Measurements from ENCODE around the gene EXOSC3.

EXOSC3 gene

DNA sequence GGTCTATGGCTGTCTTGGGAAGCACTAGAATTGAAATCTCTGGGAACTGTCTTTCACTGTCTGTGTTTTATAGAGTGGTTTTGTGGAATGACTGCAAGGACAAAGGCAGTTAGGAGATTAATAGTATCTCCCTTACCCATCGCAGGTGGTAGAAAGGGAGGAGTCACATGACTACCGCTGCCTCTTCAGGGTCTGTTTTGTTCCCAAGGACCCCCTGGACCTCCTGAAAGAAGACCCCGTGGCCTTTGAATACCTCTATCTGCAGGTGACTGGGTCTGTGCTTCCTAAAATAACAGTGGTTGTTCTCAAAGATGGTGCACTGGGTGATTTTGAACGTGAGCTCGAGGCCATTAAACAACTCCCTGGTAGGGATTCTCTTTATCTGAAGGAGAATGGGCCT, 54.0 kb downstream of the EXOSC3 start:
- no peaks in the 10 kb centered on the region for H3K36me3 ChIP-seq (ENCODE audit: control insufficient read depth, insufficient read depth, low read length)

DNA sequence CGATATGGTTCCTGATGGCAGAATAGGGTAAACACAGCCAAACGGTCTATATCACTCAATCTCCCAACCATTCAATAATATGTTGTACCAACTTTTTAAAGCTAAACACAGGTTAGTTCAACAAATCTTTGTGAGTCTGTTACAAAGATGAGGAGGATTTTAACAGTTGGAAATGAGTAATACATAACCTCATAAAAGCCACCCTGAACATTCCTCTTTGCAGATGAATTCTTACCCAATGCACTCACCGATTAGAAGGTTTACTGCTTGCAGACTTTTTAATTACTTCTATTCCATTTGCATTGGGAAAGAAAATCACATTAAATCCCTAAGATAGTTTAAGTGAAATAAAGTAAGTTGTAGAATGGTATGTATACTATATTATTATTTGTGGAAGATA, 54.6 kb downstream of the EXOSC3 start:
- Histone ChIP-seq H3K23ac (ENCODE audit: low read length) (no peak overlapping the region), H2BK15ac (replicated peaks; ENCODE audit: low read depth) (no peak overlapping the region), H3K4me1 (ENCODE audit: control insufficient read depth, low read depth, low read length) (no peaks in the 10 kb centered on the region), H3K79me1 (ENCODE audit: low read length) (no peaks in the 10 kb centered on the region), H3K27me3 (ENCODE audit: insufficient read depth, low read length, poor library complexity) (no peaks in the 10 kb centered on the region), H3K9ac (ENCODE audit: low read length) (no peak overlapping the region), H2BK120ac (ENCODE audit: low read depth, low read length) (no peak overlapping the region), H2AK5ac (ENCODE audit: low read length) (no peak overlapping the region), H3K27ac (ENCODE audit: low read depth, low read length) (no peak overlapping the region), H3K79me2 (ENCODE audit: control insufficient read depth, insufficient read depth, low read length) (no peaks in the 10 kb centered on the region), H3K4me3 (ENCODE audit: low read length) (no peak overlapping the region), H3K56ac (ENCODE audit: low read length) (no peak overlapping the region), H4K5ac (ENCODE audit: low read length) (no peak overlapping the region), H4K8ac (ENCODE audit: low read depth, low read length) (no peak overlapping the region), H3K18ac (ENCODE audit: low read length) (no peak overlapping the region), H3K36me3 (ENCODE audit: control insufficient read depth, insufficient read depth, low read length) (no peaks in the 10 kb centered on the region), H2BK5ac (ENCODE audit: low read length) (no peak overlapping the region), H3K4ac (ENCODE audit: low read depth, low read length) (no peak overlapping the region), H3K4me2 (ENCODE audit: low read length) (no peak overlapping the region)
- no CpG with 5 or more reads among the region's 3 CpGs for WGBS (ENCODE audit: extremely low coverage, insufficient coverage, low lambda C conversion rate)
- no peak for DNase-seq

More for the DNA sequence above, 54.0 kb downstream of the EXOSC3 start:
- H3K23ac ChIP-seq (ENCODE audit: low read length) = no peak overlapping the region
- H3K79me1 ChIP-seq (ENCODE audit: low read length) = no peaks in the 10 kb centered on the region
- H3K56ac ChIP-seq (ENCODE audit: low read length) = no peak overlapping the region
- no peaks in the 10 kb centered on the region for H3K4me1 ChIP-seq (ENCODE audit: control insufficient read depth, low read depth, low read length)
- H3K4me2 ChIP-seq (ENCODE audit: low read length) = no peak overlapping the region
- no peaks in the 10 kb centered on the region for H3K27me3 ChIP-seq (ENCODE audit: insufficient read depth, low read length, poor library complexity)
- H2BK120ac ChIP-seq (ENCODE audit: low read depth, low read length) = no peak overlapping the region
- no CpG with 5 or more reads among the region's 5 CpGs for WGBS (ENCODE audit: extremely low coverage, insufficient coverage, low lambda C conversion rate)
- H3K18ac ChIP-seq (ENCODE audit: low read length) = no peak overlapping the region
- no peak overlapping the region for H2BK15ac ChIP-seq (replicated peaks; ENCODE audit: low read depth)
- no peak overlapping the region for H3K4ac ChIP-seq (ENCODE audit: low read depth, low read length)
- H4K5ac ChIP-seq (ENCODE audit: low read length) = no peak overlapping the region
- H3K4me3 ChIP-seq (ENCODE audit: low read length) = no peak overlapping the region
- no peak overlapping the region for H4K8ac ChIP-seq (ENCODE audit: low read depth, low read length)
- H2AK5ac ChIP-seq (ENCODE audit: low read length) = no peak overlapping the region
- no peak overlapping the region for H2BK5ac ChIP-seq (ENCODE audit: low read length)
- H3K27ac ChIP-seq (ENCODE audit: low read depth, low read length) = no peak overlapping the region
- H3K9ac ChIP-seq (ENCODE audit: low read length) = no peak overlapping the region
- no peak for DNase-seq
- no peaks in the 10 kb centered on the region for H3K79me2 ChIP-seq (ENCODE audit: control insufficient read depth, insufficient read depth, low read length)

All from mesendoderm (in vitro differentiated cells).